IMR-90 (cell line): ENCODE results near the gene RBMS3. TPM values are rescaled to one million over a fixed set of nuclear protein-coding genes. Genes with fewer than 3 reads are reported as not detected.

Experiments
- ATAC-seq: fragments of 200-7000 bp; cut with Tn5 transposase; 2 replicates; pipeline ENCODE4 v1.9.1; 2020; ENCODE audit warnings: low read depth, mild to moderate bottlenecking, moderate library complexity
- BruUV-seq: library from RNA; stranded (reverse); fragments of 400-500 nt; replicated peaks from 2 replicates; lab custom pipeline; 2021; lab: Mats Ljungman, UMichigan
- CTCF ChIA-PET: fragments of 300-600 bp; formaldehyde crosslinking; extraction: SDS; loops from one replicate; lab custom pipeline; 2021; ENCODE audit warnings: antibody characterized with exemption; lab: Yijun Ruan, JAX
- POLR2A ChIA-PET: fragments of 300-600 bp; sonication (Branson Sonifier 250); formaldehyde crosslinking; loops from one replicate; lab custom pipeline; 2022; ENCODE audit warnings: antibody characterized with exemption; ENCODE audit not compliant: unreplicated experiment; lab: Charles Lee
- DNase-seq: peaks from one replicate; pipeline ENCODE4 v3.0.0; 2013
- H2AFZ ChIP-seq: replicated peaks from 2 replicates; pipeline ENCODE3; 2013; ENCODE audit warnings: low read length, mild to moderate bottlenecking; ENCODE audit not compliant: poor library complexity
- H2AK5ac ChIP-seq: 2 replicates; pipeline ENCODE4 v1.6.1; 2013; ENCODE audit warnings: low read depth, low read length, inconsistent platforms
- H2AK9ac ChIP-seq: replicated peaks from 2 replicates; pipeline ENCODE3; 2013; ENCODE audit warnings: mild to moderate bottlenecking, low read depth, low read length, moderate library complexity; ENCODE audit not compliant: poor library complexity
- H2BK120ac ChIP-seq: 2 replicates; pipeline ENCODE4 v1.6.1; 2013; ENCODE audit warnings: low read depth, low read length, inconsistent platforms
- H2BK15ac ChIP-seq: 3 replicates; pipeline ENCODE4 v1.6.1; 2013; ENCODE audit warnings: low read depth, low read length, inconsistent platforms
- H2BK20ac ChIP-seq: 2 replicates; pipeline ENCODE4 v1.6.1; 2013; ENCODE audit warnings: low read depth, mild to moderate bottlenecking, inconsistent platforms, low read length, moderate library complexity
- H2BK5ac ChIP-seq: 2 replicates; pipeline ENCODE4 v1.6.1; 2013; ENCODE audit warnings: mild to moderate bottlenecking, low read depth, low read length, inconsistent platforms; ENCODE audit not compliant: poor library complexity, severe bottlenecking
- H3K14ac ChIP-seq: replicated peaks from 2 replicates; pipeline ENCODE4 v1.6.1; 2013; ENCODE audit warnings: low read depth, low read length, inconsistent platforms
- H3K18ac ChIP-seq: 2 replicates; pipeline ENCODE4 v1.6.1; 2013; ENCODE audit warnings: low read depth, low read length, control low read depth
- H3K23ac ChIP-seq: 2 replicates; pipeline ENCODE4 v1.6.1; 2013; ENCODE audit warnings: low read depth, low read length, inconsistent platforms
- H3K27ac ChIP-seq: 2 replicates; pipeline ENCODE4 v1.5.1; 2013; ENCODE audit warnings: mild to moderate bottlenecking, control low read depth, low read length; ENCODE audit not compliant: insufficient read depth
- H3K27me3 ChIP-seq: 2 replicates; pipeline ENCODE4 v1.6.1; 2013; ENCODE audit warnings: low read length; ENCODE audit not compliant: control insufficient read depth, insufficient read depth
- H3K36me3 ChIP-seq: 2 replicates; pipeline ENCODE4 v1.6.1; 2013; ENCODE audit warnings: low read length, mixed read lengths; ENCODE audit not compliant: control insufficient read depth, insufficient read depth
- H3K4ac ChIP-seq: 2 replicates; pipeline ENCODE4 v1.6.1; 2013; ENCODE audit warnings: low read depth, low read length, inconsistent platforms
- H3K4me1 ChIP-seq: 2 replicates; pipeline ENCODE4 v1.6.1; 2013; ENCODE audit warnings: low read length, mixed read lengths; ENCODE audit not compliant: control insufficient read depth, insufficient read depth
- H3K4me2 ChIP-seq: 2 replicates; pipeline ENCODE4 v1.6.1; 2013; ENCODE audit warnings: low read depth, mild to moderate bottlenecking, control low read depth, low read length, moderate library complexity
- H3K4me3 ChIP-seq: 2 replicates; pipeline ENCODE4 v1.5.1; 2013; ENCODE audit warnings: low read depth, mild to moderate bottlenecking, control low read depth, low read length, moderate library complexity; ENCODE audit not compliant: insufficient read depth
- H3K56ac ChIP-seq: 2 replicates; pipeline ENCODE4 v1.6.1; 2013; ENCODE audit warnings: low read length, inconsistent platforms; ENCODE audit not compliant: insufficient read depth; ENCODE audit errors: extremely low read depth
- H3K79me1 ChIP-seq, 2 experiments: 2 replicates each; pipeline ENCODE4 v1.6.1; 2013; ENCODE audit warnings: low read length in 2 of 2, inconsistent platforms in 1 of 2, low read depth in 1 of 2
- H3K9ac ChIP-seq: 2 replicates; pipeline ENCODE4 v1.6.1; 2013; ENCODE audit warnings: low read depth, low read length, control low read depth
- H3K9me1 ChIP-seq: 2 replicates; pipeline ENCODE4 v1.6.1; 2013; ENCODE audit warnings: low read length, inconsistent platforms; ENCODE audit not compliant: insufficient read depth
- H3K9me3 ChIP-seq: 2 replicates; pipeline ENCODE4 v1.6.1; 2013; ENCODE audit warnings: low read length; ENCODE audit not compliant: control insufficient read depth, insufficient read depth
- H4K20me1 ChIP-seq: 2 replicates; pipeline ENCODE4 v1.6.1; 2013; ENCODE audit warnings: low read length, inconsistent platforms; ENCODE audit not compliant: insufficient read depth
- H4K5ac ChIP-seq: 2 replicates; pipeline ENCODE4 v1.6.1; 2013; ENCODE audit warnings: mild to moderate bottlenecking, low read depth, low read length, control low read depth
- H4K8ac ChIP-seq, 2 experiments: 2 replicates each; pipeline ENCODE4 v1.6.1; 2013; ENCODE audit warnings: low read depth in 2 of 2, low read length in 2 of 2, control low read depth in 1 of 2, inconsistent platforms in 1 of 2
- H4K91ac ChIP-seq: 2 replicates; pipeline ENCODE4 v1.6.1; 2013; ENCODE audit warnings: low read depth, low read length, inconsistent platforms; ENCODE audit not compliant: insufficient read depth
- CEBPB ChIP-seq: IDR thresholded peaks from 2 replicates; pipeline ENCODE4 v1.6.1; 2012; ENCODE audit warnings: low read depth, low read length, improper control_type of control experiment
- CHD1 ChIP-seq: IDR thresholded peaks from 2 replicates; pipeline ENCODE4 v1.6.1; 2012; ENCODE audit warnings: low read depth, low read length, improper control_type of control experiment
- FOS ChIP-seq: fragments of 150-350 bp; IDR thresholded peaks from 2 replicates; pipeline ENCODE4 v1.6.1; 2016; ENCODE audit warnings: low read depth, low read length
- MAFK ChIP-seq: IDR thresholded peaks from 2 replicates; pipeline ENCODE4 v1.6.1; 2012; ENCODE audit warnings: low read depth, low read length, improper control_type of control experiment
- MAZ ChIP-seq: IDR thresholded peaks from 2 replicates; pipeline ENCODE4 v1.6.1; 2012; ENCODE audit warnings: low read depth, mild to moderate bottlenecking, low read length, improper control_type of control experiment, moderate library complexity, borderline replicate concordance
- MXI1 ChIP-seq: IDR thresholded peaks from 2 replicates; pipeline ENCODE4 v1.6.1; 2012; ENCODE audit warnings: low read depth, mild to moderate bottlenecking, low read length, moderate library complexity, borderline replicate concordance
- NFE2L2 ChIP-seq: fragments of 150-350 bp; IDR thresholded peaks from 2 replicates; pipeline ENCODE4 v1.6.1; 2016; ENCODE audit warnings: low read depth, mild to moderate bottlenecking, low read length
- POLR2A ChIP-seq: IDR thresholded peaks from 2 replicates; pipeline ENCODE4 v1.6.1; 2012; ENCODE audit warnings: mild to moderate bottlenecking, low read depth, low read length
- RAD21 ChIP-seq: IDR thresholded peaks from 2 replicates; pipeline ENCODE4 v1.6.1; 2012; ENCODE audit warnings: low read length, improper control_type of control experiment
- RCOR1 ChIP-seq: IDR thresholded peaks from 2 replicates; pipeline ENCODE4 v1.6.1; 2012; ENCODE audit warnings: mild to moderate bottlenecking, low read length, improper control_type of control experiment; ENCODE audit not compliant: insufficient replicate concordance
- RFX5 ChIP-seq: IDR thresholded peaks from 2 replicates; pipeline ENCODE4 v1.8.0; 2012; ENCODE audit warnings: low read depth, mild to moderate bottlenecking, low read length, moderate library complexity
- SMC3 ChIP-seq: fragments of 150-350 bp; IDR thresholded peaks from 2 replicates; pipeline ENCODE4 v1.6.1; 2016; ENCODE audit warnings: low read depth, mild to moderate bottlenecking, antibody characterized with exemption, low read length, moderate library complexity
- WGBS, 2 experiments: methylation state at CpG; one replicate each; pipeline versions ENCODE4 v1.1.5 to v1.1.7; 2013; ENCODE audit warnings: missing lambda C conversion rate in 2 of 2; ENCODE audit not compliant: insufficient read length in 1 of 2; ENCODE audit errors: extremely low coverage in 2 of 2; 5-methylcytosine and 5-hydroxymethylcytosine counted together
- dilution Hi-C: fragments of 300-500 bp; cut with HindIII; formaldehyde crosslinking; loops from one replicate; pipeline ENCODE4 v1.14.3; 2018; ENCODE audit warnings: low sequenced_read_pairs; ENCODE audit not compliant: unreplicated experiment
- in situ Hi-C: fragments of 300-500 bp; cut with MboI; formaldehyde crosslinking; loops from 3 replicates; pipeline ENCODE4 v1.14.3; 2019; ENCODE audit warnings: low sequenced_read_pairs, inconsistent platforms, mixed read lengths
- intact Hi-C: fragments of 100-400 bp; cut with micrococcal nuclease; formaldehyde crosslinking; loops from 2 replicates; pipeline ENCODE4 v1.10.0; 2022
- polyA plus RNA-seq, 3 experiments: library from polyadenylated mRNA; depleted of rRNA; stranded (reverse); fragments of >200 nt; gene quantifications; 2 replicates each; pipeline ENCODE4 v1.2.3, GENCODE V29; 2012; ENCODE audit warnings: low replicate concordance in 1 of 3
- total RNA-seq: library from RNA; depleted of rRNA; stranded (reverse); fragments of >200 nt; gene quantifications from 2 replicates; pipeline ENCODE4 v1.2.3, GENCODE V29; 2012
- TF ChIP-seq, protein P1 (sequence below): fragments of 150-350 bp; IDR thresholded peaks from 2 replicates; pipeline ENCODE4 v1.6.1; 2017; ENCODE audit warnings: mild to moderate bottlenecking, antibody characterized with exemption, low read length, low read depth
- TF ChIP-seq, protein P2 (sequence below): conservative IDR thresholded peaks from 2 replicates; pipeline ENCODE4 v1.5.1; 2012; ENCODE audit warnings: mild to moderate bottlenecking, low read depth, low read length, improper control_type of control experiment
- TF ChIP-seq, protein P3 (sequence below): fragments of 150-350 bp; IDR thresholded peaks from 2 replicates; pipeline ENCODE4 v1.6.1; 2016; ENCODE audit warnings: low read depth, mild to moderate bottlenecking, low read length, moderate library complexity, borderline replicate concordance

RBMS3 gene
- total and polyA plus RNA-seq, 2 of the 4 experiments (the other 2 are of a cell fraction): 15.2 to 127 TPM

DNA sequence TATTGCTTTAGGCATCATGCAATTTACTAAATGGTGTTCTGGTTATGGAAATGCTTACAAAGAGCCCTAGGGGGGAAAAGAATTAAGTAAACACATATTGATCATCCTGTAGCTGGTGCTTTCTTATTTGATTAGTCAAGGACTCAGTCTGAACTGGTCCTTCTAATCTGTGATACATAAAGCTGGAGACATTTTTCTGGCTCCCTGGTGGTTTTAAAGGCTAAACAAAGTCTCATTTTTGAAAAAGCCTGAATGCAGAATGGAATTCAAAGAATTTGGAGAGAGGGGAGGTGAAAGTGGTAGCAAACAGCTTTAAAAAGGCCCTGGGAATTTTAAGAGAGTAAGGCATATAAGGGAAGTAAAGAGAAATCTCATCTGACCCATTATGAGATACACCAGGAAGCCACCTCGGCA, 149.7 kb downstream of the RBMS3 start:
- intact Hi-C loops: loop anchor here (5.0 to 10.0 kb wide), 2 partner anchors 148 to 264 kb away; partner anchors contain the start of gene RBMS3
- Histone ChIP-seq H3K18ac (peak overlapping the region; percentile 95; the same call in 1 of the 2 replicates), H3K36me3 (peaks cover 7% of the 10 kb centered on the region), H3K79me1 (peaks cover 38 to 71% of the 10 kb centered on the region in 2 experiments), H4K91ac (peak overlapping the region; percentile 82; the same call in 1 of the 2 replicates), H4K5ac (peak overlapping the region; percentile 91; the same call in 1 of the 2 replicates), H3K56ac (peak overlapping the region; percentile 83; the same call in 1 of the 2 replicates), H4K20me1 (no peaks in the 10 kb centered on the region), H2BK15ac (peak overlapping the region; percentile 41; the same call in 1 of the 3 replicates), H2BK120ac (peak overlapping the region; percentile 92), H3K27ac (peak overlapping the region; percentile 87), H2BK20ac (peak overlapping the region; percentile 95; the same call in 1 of the 2 replicates), H3K9me1 (no peaks in the 10 kb centered on the region; the same call in 1 of the 2 replicates), H2AK5ac (peak overlapping the region; percentile 32; the same call in 1 of the 2 replicates), H3K4ac (peak overlapping the region; percentile 82), H3K9me3 (no peaks in the 10 kb centered on the region), H3K9ac (peak overlapping the region; percentile 44; the same call in 1 of the 2 replicates), H3K4me1 (peaks cover 9% of the 10 kb centered on the region), H4K8ac (peak overlapping the region in 1 of 2 experiments; percentile 87; a peak in 3 of 4 replicates), H2AFZ (no peak overlapping the region), H3K14ac (peak overlapping the region; percentile 74), H3K27me3 (no peaks in the 10 kb centered on the region), H3K4me3 (no peak overlapping the region; the same call in 1 of the 2 replicates), H2AK9ac (no peak overlapping the region), H3K4me2 (peak overlapping the region; percentile 91; the same call in 1 of the 2 replicates), H3K23ac (peak overlapping the region; percentile 98), H2BK5ac (peak overlapping the region; percentile 97)
- ChIA-PET CTCF (no interaction called here), POLR2A (interaction anchor here (0.6 kb wide), 1 partner anchor 29 kb away, joined by 3 read pairs; no protein-coding TSS in a partner anchor)
- BruUV-seq: no TSS peak
- in situ Hi-C loops: no loop called here
- dilution Hi-C loops: no loop called here
- peak; percentile 77 for ATAC-seq
- no CpG with 5 or more reads among the region's 1 CpG for WGBS, 2 experiments
- peak; percentile 75 for DNase-seq
- TF ChIP-seq POLR2A: no peak
- TF ChIP-seq SMC3: no peak
- TF ChIP-seq RAD21: no peak
- no peak for TF ChIP-seq RFX5
- no peak for TF ChIP-seq CEBPB
- TF ChIP-seq MAZ: no peak
- no peak for TF ChIP-seq FOS
- TF ChIP-seq, protein P1, sequence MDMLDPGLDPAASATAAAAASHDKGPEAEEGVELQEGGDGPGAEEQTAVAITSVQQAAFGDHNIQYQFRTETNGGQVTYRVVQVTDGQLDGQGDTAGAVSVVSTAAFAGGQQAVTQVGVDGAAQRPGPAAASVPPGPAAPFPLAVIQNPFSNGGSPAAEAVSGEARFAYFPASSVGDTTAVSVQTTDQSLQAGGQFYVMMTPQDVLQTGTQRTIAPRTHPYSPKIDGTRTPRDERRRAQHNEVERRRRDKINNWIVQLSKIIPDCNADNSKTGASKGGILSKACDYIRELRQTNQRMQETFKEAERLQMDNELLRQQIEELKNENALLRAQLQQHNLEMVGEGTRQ: no peak
- no peak for TF ChIP-seq CHD1
- TF ChIP-seq MAFK: no peak
- no peak for TF ChIP-seq NFE2L2
- TF ChIP-seq, protein P2, sequence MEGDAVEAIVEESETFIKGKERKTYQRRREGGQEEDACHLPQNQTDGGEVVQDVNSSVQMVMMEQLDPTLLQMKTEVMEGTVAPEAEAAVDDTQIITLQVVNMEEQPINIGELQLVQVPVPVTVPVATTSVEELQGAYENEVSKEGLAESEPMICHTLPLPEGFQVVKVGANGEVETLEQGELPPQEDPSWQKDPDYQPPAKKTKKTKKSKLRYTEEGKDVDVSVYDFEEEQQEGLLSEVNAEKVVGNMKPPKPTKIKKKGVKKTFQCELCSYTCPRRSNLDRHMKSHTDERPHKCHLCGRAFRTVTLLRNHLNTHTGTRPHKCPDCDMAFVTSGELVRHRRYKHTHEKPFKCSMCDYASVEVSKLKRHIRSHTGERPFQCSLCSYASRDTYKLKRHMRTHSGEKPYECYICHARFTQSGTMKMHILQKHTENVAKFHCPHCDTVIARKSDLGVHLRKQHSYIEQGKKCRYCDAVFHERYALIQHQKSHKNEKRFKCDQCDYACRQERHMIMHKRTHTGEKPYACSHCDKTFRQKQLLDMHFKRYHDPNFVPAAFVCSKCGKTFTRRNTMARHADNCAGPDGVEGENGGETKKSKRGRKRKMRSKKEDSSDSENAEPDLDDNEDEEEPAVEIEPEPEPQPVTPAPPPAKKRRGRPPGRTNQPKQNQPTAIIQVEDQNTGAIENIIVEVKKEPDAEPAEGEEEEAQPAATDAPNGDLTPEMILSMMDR: no peak
- TF ChIP-seq MXI1: no peak
- TF ChIP-seq, protein P3, sequence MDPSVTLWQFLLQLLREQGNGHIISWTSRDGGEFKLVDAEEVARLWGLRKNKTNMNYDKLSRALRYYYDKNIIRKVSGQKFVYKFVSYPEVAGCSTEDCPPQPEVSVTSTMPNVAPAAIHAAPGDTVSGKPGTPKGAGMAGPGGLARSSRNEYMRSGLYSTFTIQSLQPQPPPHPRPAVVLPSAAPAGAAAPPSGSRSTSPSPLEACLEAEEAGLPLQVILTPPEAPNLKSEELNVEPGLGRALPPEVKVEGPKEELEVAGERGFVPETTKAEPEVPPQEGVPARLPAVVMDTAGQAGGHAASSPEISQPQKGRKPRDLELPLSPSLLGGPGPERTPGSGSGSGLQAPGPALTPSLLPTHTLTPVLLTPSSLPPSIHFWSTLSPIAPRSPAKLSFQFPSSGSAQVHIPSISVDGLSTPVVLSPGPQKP: no peak
- no peak for TF ChIP-seq RCOR1
